Keratinocyte (primary cell): Measurements from ENCODE around the gene KXD1. TPM values are rescaled to one million over a fixed set of nuclear protein-coding genes. Genes with fewer than 3 reads are reported as not detected.

ENCODE experiments used
- DNase-seq: peaks from one replicate; pipeline ENCODE4 v3.0.0-alpha.2; 2011; ENCODE audit warnings: low read depth, missing footprints, low spot score
- FAIRE-seq: peaks from 2 replicates; lab custom pipeline; 2011; peaks lifted over from hg19 to GRCh38; lab: Jason Lieb, UNC
- H2AFZ ChIP-seq: 2 replicates; pipeline ENCODE4 v1.6.0; 2012; ENCODE audit warnings: low read length, control low read depth, inconsistent platforms; ENCODE audit not compliant: control insufficient read depth
- H3K27ac ChIP-seq: 2 replicates; pipeline ENCODE4 v1.5.1; 2011; ENCODE audit warnings: low read length; ENCODE audit not compliant: control insufficient read depth, insufficient read depth
- H3K27me3 ChIP-seq: 3 replicates; pipeline ENCODE4 v1.6.0; 2011; ENCODE audit warnings: low read length; ENCODE audit not compliant: control insufficient read depth, insufficient read depth; ENCODE audit errors: extremely low read depth
- H3K36me3 ChIP-seq, 2 experiments: 2 replicates in 1 of 2; 3 replicates in 1 of 2; pipeline ENCODE4 v1.5.1; 2011; ENCODE audit warnings: low read length in 2 of 2, mild to moderate bottlenecking in 1 of 2; ENCODE audit not compliant: control insufficient read depth in 2 of 2, insufficient read depth in 2 of 2; ENCODE audit errors: extremely low read depth in 1 of 2
- H3K4me1 ChIP-seq: 3 replicates; pipeline ENCODE4 v1.5.1; 2011; ENCODE audit warnings: low read length; ENCODE audit not compliant: control insufficient read depth, insufficient read depth; ENCODE audit errors: extremely low read depth
- H3K4me2 ChIP-seq: 3 replicates; pipeline ENCODE4 v1.6.0; 2011; ENCODE audit warnings: low read depth, low read length; ENCODE audit not compliant: control insufficient read depth, insufficient read depth; ENCODE audit errors: extremely low read depth
- H3K4me3 ChIP-seq, 3 experiments: fragments of 200-600 bp in 1 of 3; sonication (generic) in 1 of 3; 2 replicates in 2 of 3; 3 replicates in 1 of 3; pipeline ENCODE4 v1.5.1; 2011 to 2016; ENCODE audit warnings: low read length in 3 of 3, mild to moderate bottlenecking in 3 of 3, control low read depth in 2 of 3, inconsistent platforms in 1 of 3, low read depth in 1 of 3, mixed read lengths in 1 of 3, mixed run types in 1 of 3, moderate library complexity in 1 of 3; ENCODE audit not compliant: control insufficient read depth in 2 of 3, insufficient read depth in 2 of 3; ENCODE audit errors: extremely low read depth in 1 of 3
- H3K79me2 ChIP-seq: 2 replicates; pipeline ENCODE4 v1.6.0; 2012; ENCODE audit warnings: low read length; ENCODE audit not compliant: control insufficient read depth, insufficient read depth
- H3K9ac ChIP-seq: 3 replicates; pipeline ENCODE4 v1.6.0; 2011; ENCODE audit warnings: low read length; ENCODE audit not compliant: control insufficient read depth, insufficient read depth; ENCODE audit errors: extremely low read depth
- H3K9me1 ChIP-seq: 3 replicates; pipeline ENCODE4 v1.6.0; 2011; ENCODE audit warnings: low read length; ENCODE audit not compliant: control insufficient read depth, insufficient read depth; ENCODE audit errors: extremely low read depth
- H3K9me3 ChIP-seq: 2 replicates; pipeline ENCODE4 v1.5.1; 2012; ENCODE audit warnings: low read depth, low read length; ENCODE audit not compliant: control insufficient read depth
- H4K20me1 ChIP-seq: 3 replicates; pipeline ENCODE4 v1.6.0; 2011; ENCODE audit warnings: low read length; ENCODE audit not compliant: control insufficient read depth, insufficient read depth; ENCODE audit errors: extremely low read depth
- CTCF ChIP-seq, 3 experiments: IDR thresholded peaks in 1 of 3; conservative IDR thresholded peaks in 1 of 3; optimal IDR thresholded peaks in 1 of 3; 2 replicates in 2 of 3; 3 replicates in 1 of 3; pipeline versions ENCODE3 to v1.5.1; 2011; ENCODE audit warnings: low read length in 3 of 3, mild to moderate bottlenecking in 3 of 3, moderate library complexity in 2 of 3, control low read depth in 1 of 3, inconsistent platforms in 1 of 3; ENCODE audit not compliant: insufficient read depth in 2 of 3; ENCODE audit errors: extremely low read depth in 1 of 3
- EZH2 ChIP-seq: IDR thresholded peaks from one replicate; pipeline ENCODE4 v1.6.1; 2012; ENCODE audit warnings: inconsistent platforms, mild to moderate bottlenecking, low read length, moderate library complexity
- dilution Hi-C: fragments of 300-500 bp; cut with MboI; formaldehyde crosslinking; loops from one replicate; pipeline ENCODE4 v1.7.0; 2020; ENCODE audit warnings: low sequenced_read_pairs; ENCODE audit not compliant: extremely low pct_ligation_motif_present
- polyA plus RNA-seq, 5 experiments: library from polyadenylated mRNA; depleted of rRNA in 3 of 5; stranded (reverse) in 3 of 5; stranded (forward) in 1 of 5; unstranded in 1 of 5; fragments of >200 nt; gene quantifications; 1 replicate in 1 of 5; 2 replicates in 3 of 5; 3 replicates in 1 of 5; pipeline versions ENCODE4 v1.2.1 to v1.2.3, GENCODE V29; 2011 to 2012; ENCODE audit warnings: missing spikeins in 2 of 5, low read depth in 1 of 5, low replicate concordance in 1 of 5

Gene KXD1
- polyA plus RNA-seq, 1 donor (not counting 4 experiments of a cell fraction or from before 2014, with no cell fraction given), result 94.6 TPM

- Histone ChIP-seq H3K79me2 (peaks cover 92% of the 10 kb centered on the region), H4K20me1 (peaks cover 35% of the 10 kb centered on the region), H3K4me2 (peak overlapping the region; percentile 24), H3K9me1 (peaks cover 10% of the 10 kb centered on the region), H3K27me3 (no peaks in the 10 kb centered on the region), H3K4me1 (peaks cover 27% of the 10 kb centered on the region), H3K4me3 (no peak overlapping the region), H3K27ac (peak overlapping the region; percentile 57), H2AFZ (no peak overlapping the region), H3K9me3 (no peaks in the 10 kb centered on the region), H3K36me3 (peaks cover 3 to 16% of the 10 kb centered on the region in 2 experiments), H3K9ac (peak overlapping the region; percentile 43)
- no peak for DNase-seq
- dilution Hi-C loops, result no loop called here
- peak; percentile 59 for FAIRE-seq
- TF ChIP-seq EZH2 (no peak), CTCF (optimal IDR thresholded peaks at IDR 0.05 in 1 of 3, IDR thresholded peaks at IDR 0.05 in 1 of 3, conservative IDR thresholded peaks at IDR 0.05 in 1 of 3; ENCODE audit: extremely low read depth in 1 of 3, insufficient read depth in 2 of 3, low read length in 3 of 3) (peak in 1 of 3 experiments; percentile 46)
These were observed 42.6 kb upstream of the KXD1 start for GRCh38 chr19:18514800-18515682.

- dilution Hi-C loops, result no loop called here
These were observed 41.7 kb upstream of the KXD1 start for GRCh38 chr19:18515959-18516358.

More at GRCh38 chr19:18515959-18516358, 41.7 kb upstream of the KXD1 start:
- H3K27ac ChIP-seq, result no peak overlapping the region
- no peak overlapping the region for H2AFZ ChIP-seq
- no peaks in the 10 kb centered on the region for H3K9me3 ChIP-seq
- peaks cover 29% of the 10 kb centered on the region for H4K20me1 ChIP-seq
- no peaks in the 10 kb centered on the region for H3K27me3 ChIP-seq
- H3K9me1 ChIP-seq, result peaks cover 7% of the 10 kb centered on the region
- FAIRE-seq, result no peak
- peaks cover 30% of the 10 kb centered on the region for H3K4me1 ChIP-seq
- H3K36me3 ChIP-seq, result peaks cover 3 to 16% of the 10 kb centered on the region in 2 experiments
- no peak overlapping the region for H3K9ac ChIP-seq
- H3K79me2 ChIP-seq, result peaks cover 92% of the 10 kb centered on the region
- no peak for DNase-seq
- no peak overlapping the region for H3K4me3 ChIP-seq
- TF ChIP-seq EZH2, result no peak
- TF ChIP-seq CTCF (optimal IDR thresholded peaks at IDR 0.05 in 1 of 3, IDR thresholded peaks at IDR 0.05 in 1 of 3, conservative IDR thresholded peaks at IDR 0.05 in 1 of 3; ENCODE audit: extremely low read depth in 1 of 3, insufficient read depth in 2 of 3, low read length in 3 of 3), result no peak
- H3K4me2 ChIP-seq, result no peak overlapping the region
